ENCODE data around the gene ARHGAP35.
"Not testable (repeated sequence)": the region's sequence is repeated elsewhere in the genome, so short reads cannot be mapped to it uniquely, and the experiment has no call there.

The ARHGAP35 gene

GRCh38 chr19:46845959-46846459, 14.8 kb upstream of the ARHGAP35 start:
- no peak for DNase-seq

GRCh38 chr19:46847528-46847927, 13.3 kb upstream of the ARHGAP35 start:
- DNase-seq = no peak

GRCh38 chr19:46848389-46848788, 12.4 kb upstream of the ARHGAP35 start:
- no peak for DNase-seq

- no peak for DNase-seq
Observed at GRCh38 chr19:46849610-46850009, 11.2 kb upstream of the ARHGAP35 start.

GRCh38 chr19:46850228-46851203, 10.3 kb upstream of the ARHGAP35 start, which contains the start of gene AP2S1:
Gene AP2S1 (minus strand): TSS chr19:46850846. CDS start chr19:46850766, 80 bp downstream.
- DNase-seq = peak; percentile 97

GRCh38 chr19:46852830-46853229, 8.0 kb upstream of the ARHGAP35 start:
- DNase-seq = no peak

- DNase-seq = not testable (repeated sequence)
Observed at GRCh38 chr19:46854698-46855097, 6.1 kb upstream of the ARHGAP35 start.

- peak; percentile 93 for DNase-seq
Observed at GRCh38 chr19:46856062-46857022, 4.5 kb upstream of the ARHGAP35 start.

GRCh38 chr19:46859637-46860124, 1.1 kb upstream of the ARHGAP35 start:
- no peak for DNase-seq

- peak; percentile 95 for DNase-seq
Observed at GRCh38 chr19:46860125-46860845, 512 bp upstream of the ARHGAP35 start.

GRCh38 chr19:46861691-46862502, 1.1 kb downstream of the ARHGAP35 start:
- no peak for DNase-seq

GRCh38 chr19:46862503-46862834, 1.7 kb downstream of the ARHGAP35 start:
- no peak for DNase-seq

GRCh38 chr19:46862974-46863632, 2.3 kb downstream of the ARHGAP35 start:
- no peak for DNase-seq

- no peak for DNase-seq
Observed at GRCh38 chr19:46863818-46864629, 3.2 kb downstream of the ARHGAP35 start.

- DNase-seq = no peak
Observed at GRCh38 chr19:46866407-46867136, 5.8 kb downstream of the ARHGAP35 start.

GRCh38 chr19:46867170-46867569, 6.4 kb downstream of the ARHGAP35 start:
- no peak for DNase-seq

- no peak for DNase-seq
Observed at GRCh38 chr19:46868025-46868802, 7.4 kb downstream of the ARHGAP35 start.

GRCh38 chr19:46871173-46871572, 10.4 kb downstream of the ARHGAP35 start:
- DNase-seq = not testable (repeated sequence)
